Hepatocyte (in vitro differentiated cells): Measurements from ENCODE around the gene WDCP. TPM values are rescaled to one million over a fixed set of nuclear protein-coding genes. Genes with fewer than 3 reads are reported as not detected.
A peak's percentile ranks its signal among the peaks of the same experiment; 100 is the strongest.

Experiments
- DNase-seq: peaks from one replicate; pipeline ENCODE4 v3.0.0-alpha.2; 2016; ENCODE audit warnings: low spot score
- H2AFZ ChIP-seq: fragments of 200-600 bp; sonication (generic); 2 replicates; pipeline ENCODE4 v1.6.0; 2016; ENCODE audit warnings: antibody characterized with exemption, mild to moderate bottlenecking
- H3K27ac ChIP-seq: fragments of 200-600 bp; sonication (generic); 2 replicates; pipeline ENCODE4 v1.5.1; 2016; ENCODE audit warnings: mild to moderate bottlenecking
- H3K27me3 ChIP-seq: fragments of 200-600 bp; sonication (generic); 2 replicates; pipeline ENCODE4 v1.6.1; 2016
- H3K36me3 ChIP-seq: fragments of 200-600 bp; sonication (generic); replicated peaks from 2 replicates; pipeline ENCODE4 v1.5.1; 2016; ENCODE audit warnings: low read depth; ENCODE audit not compliant: insufficient read depth
- H3K4me1 ChIP-seq: fragments of 200-600 bp; sonication (generic); 2 replicates; pipeline ENCODE4 v1.5.1; 2016; ENCODE audit warnings: mild to moderate bottlenecking, moderate library complexity; ENCODE audit not compliant: insufficient read depth
- H3K4me2 ChIP-seq: fragments of 200-600 bp; sonication (generic); 2 replicates; pipeline ENCODE4 v1.6.0; 2016
- H3K4me3 ChIP-seq: fragments of 200-600 bp; sonication (generic); 2 replicates; pipeline ENCODE4 v1.5.1; 2016; ENCODE audit warnings: mild to moderate bottlenecking
- H3K79me2 ChIP-seq: fragments of 200-600 bp; sonication (generic); 2 replicates; pipeline ENCODE4 v1.6.0; 2017; ENCODE audit warnings: mild to moderate bottlenecking
- H3K9me2 ChIP-seq: fragments of 200-600 bp; sonication (generic); replicated peaks from 2 replicates; pipeline ENCODE4 v1.6.0; 2017; ENCODE audit warnings: mild to moderate bottlenecking; ENCODE audit not compliant: insufficient read depth
- H3K9me3 ChIP-seq: fragments of 200-600 bp; sonication (generic); 2 replicates; pipeline ENCODE4 v1.5.1; 2016; ENCODE audit warnings: low read depth, mild to moderate bottlenecking
- H4K20me1 ChIP-seq: fragments of 200-600 bp; sonication (generic); 2 replicates; pipeline ENCODE4 v1.6.0; 2016; ENCODE audit warnings: mild to moderate bottlenecking; ENCODE audit not compliant: insufficient read depth, poor library complexity, severe bottlenecking
- EZH2 ChIP-seq: fragments of 200-600 bp; sonication (generic); IDR thresholded peaks from 2 replicates; pipeline ENCODE4 v1.6.1; 2016; ENCODE audit warnings: antibody characterized with exemption, mild to moderate bottlenecking, borderline replicate concordance
- EZH2phosphoT487 ChIP-seq: fragments of 200-600 bp; sonication (generic); IDR thresholded peaks from one replicate; pipeline ENCODE4 v1.6.1; 2018; ENCODE audit warnings: antibody characterized with exemption, mild to moderate bottlenecking, low read depth, moderate library complexity; ENCODE audit not compliant: unreplicated experiment, severe bottlenecking
- WGBS: methylation state at CpG from one replicate; pipeline ENCODE4 v1.1.6; 2016; ENCODE audit warnings: low lambda C conversion rate; ENCODE audit errors: missing lambda C conversion rate; 5-methylcytosine and 5-hydroxymethylcytosine counted together
- polyA plus RNA-seq: library from polyadenylated mRNA; unstranded; fragments of >200 nt; fragmentation: Nextera tagmentation; extraction: Ambion mirVana; gene quantifications from 2 replicates; pipeline ENCODE4 v1.2.1, GENCODE V29; 2016
- total RNA-seq: library from RNA; depleted of rRNA; stranded (reverse); fragments of >200 nt; gene quantifications from 2 replicates; pipeline ENCODE4 v1.2.3, GENCODE V29; 2014
- TF ChIP-seq, protein P1 (sequence below): fragments of 200-600 bp; sonication (generic); IDR thresholded peaks from 2 replicates; pipeline ENCODE4 v1.5.1; 2016; ENCODE audit warnings: antibody characterized with exemption, mild to moderate bottlenecking; ENCODE audit not compliant: poor library complexity

WDCP gene
- total and polyA plus RNA-seq, 2 experiments from 2014 or later: 2.4 to 6.0 TPM

DNA sequence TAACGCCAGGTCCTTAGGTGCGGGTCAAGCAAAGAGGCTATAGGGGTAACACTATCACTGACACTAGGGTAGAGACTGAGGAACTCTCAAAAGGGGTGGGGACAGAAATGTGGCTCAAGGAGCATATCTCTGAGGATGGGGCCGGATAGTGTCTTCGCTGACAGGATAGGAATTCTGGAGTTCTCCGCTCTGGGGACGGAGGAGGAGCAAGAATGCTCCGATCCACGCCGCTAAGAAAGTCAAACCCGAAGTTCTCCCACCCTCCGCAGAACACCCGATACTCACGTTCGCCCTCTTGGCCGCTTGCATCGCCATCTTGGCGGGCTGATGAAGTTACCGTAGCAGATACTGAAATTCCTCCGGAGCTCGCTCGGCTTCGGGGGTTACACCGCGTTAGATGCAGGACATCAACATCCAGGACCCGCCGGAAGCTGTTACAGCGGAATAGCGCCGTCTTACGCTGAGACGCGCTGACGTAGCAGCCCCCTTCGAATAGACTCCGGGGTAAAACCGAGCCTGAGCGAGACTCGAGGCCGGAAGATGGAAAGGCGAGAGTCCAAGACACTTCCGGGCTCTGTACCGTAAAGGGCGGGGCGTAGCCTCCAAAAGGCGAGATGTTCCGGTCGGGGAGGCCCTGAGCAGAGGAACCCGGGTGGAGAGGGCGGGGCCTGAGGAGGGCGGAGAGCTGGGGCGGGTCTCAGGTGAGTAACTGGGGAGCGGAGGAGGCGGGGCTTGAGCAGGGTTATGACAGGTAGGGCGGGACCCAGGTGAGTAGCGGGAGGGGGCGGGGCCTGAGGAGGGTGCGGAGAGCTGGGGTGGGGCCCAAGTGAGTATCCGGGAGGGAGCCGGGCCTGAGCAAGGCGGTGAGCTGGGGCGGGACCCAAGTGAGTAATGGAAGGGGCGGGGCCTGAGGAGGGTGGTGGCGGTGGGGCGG is 29.0 kb upstream of the WDCP start, which contains the start of gene SF3B6:
Gene SF3B6 (minus strand): TSS at position 412 of the 934 bp plus-strand sequence. CDS start 97 bp downstream, at position 315.
- H4K20me1 ChIP-seq: no peaks in the 10 kb centered on the region
- no peaks in the 10 kb centered on the region for H3K9me3 ChIP-seq
- no peaks in the 10 kb centered on the region for H3K36me3 ChIP-seq
- peak within 1 kb of the TSS; percentile 69 for H2AFZ ChIP-seq
- peak within 1 kb of the TSS; percentile 89 for H3K4me2 ChIP-seq
- no peaks in the 10 kb centered on the region for H3K9me2 ChIP-seq
- TF ChIP-seq, protein P1, sequence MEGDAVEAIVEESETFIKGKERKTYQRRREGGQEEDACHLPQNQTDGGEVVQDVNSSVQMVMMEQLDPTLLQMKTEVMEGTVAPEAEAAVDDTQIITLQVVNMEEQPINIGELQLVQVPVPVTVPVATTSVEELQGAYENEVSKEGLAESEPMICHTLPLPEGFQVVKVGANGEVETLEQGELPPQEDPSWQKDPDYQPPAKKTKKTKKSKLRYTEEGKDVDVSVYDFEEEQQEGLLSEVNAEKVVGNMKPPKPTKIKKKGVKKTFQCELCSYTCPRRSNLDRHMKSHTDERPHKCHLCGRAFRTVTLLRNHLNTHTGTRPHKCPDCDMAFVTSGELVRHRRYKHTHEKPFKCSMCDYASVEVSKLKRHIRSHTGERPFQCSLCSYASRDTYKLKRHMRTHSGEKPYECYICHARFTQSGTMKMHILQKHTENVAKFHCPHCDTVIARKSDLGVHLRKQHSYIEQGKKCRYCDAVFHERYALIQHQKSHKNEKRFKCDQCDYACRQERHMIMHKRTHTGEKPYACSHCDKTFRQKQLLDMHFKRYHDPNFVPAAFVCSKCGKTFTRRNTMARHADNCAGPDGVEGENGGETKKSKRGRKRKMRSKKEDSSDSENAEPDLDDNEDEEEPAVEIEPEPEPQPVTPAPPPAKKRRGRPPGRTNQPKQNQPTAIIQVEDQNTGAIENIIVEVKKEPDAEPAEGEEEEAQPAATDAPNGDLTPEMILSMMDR: no peak
- no peak for TF ChIP-seq EZH2phosphoT487
- no peak for TF ChIP-seq EZH2
- DNase-seq: peak; percentile 100
- no peaks in the 10 kb centered on the region for H3K27me3 ChIP-seq
- H3K27ac ChIP-seq: peak within 1 kb of the TSS; percentile 95
- WGBS: under 1% methylated on average over 47 of the region's 64 CpGs
- peak within 1 kb of the TSS; percentile 49 for H3K4me3 ChIP-seq
- H3K4me1 ChIP-seq: peaks cover 14% of the 10 kb centered on the region
- peaks cover 43% of the 10 kb centered on the region for H3K79me2 ChIP-seq

DNA sequence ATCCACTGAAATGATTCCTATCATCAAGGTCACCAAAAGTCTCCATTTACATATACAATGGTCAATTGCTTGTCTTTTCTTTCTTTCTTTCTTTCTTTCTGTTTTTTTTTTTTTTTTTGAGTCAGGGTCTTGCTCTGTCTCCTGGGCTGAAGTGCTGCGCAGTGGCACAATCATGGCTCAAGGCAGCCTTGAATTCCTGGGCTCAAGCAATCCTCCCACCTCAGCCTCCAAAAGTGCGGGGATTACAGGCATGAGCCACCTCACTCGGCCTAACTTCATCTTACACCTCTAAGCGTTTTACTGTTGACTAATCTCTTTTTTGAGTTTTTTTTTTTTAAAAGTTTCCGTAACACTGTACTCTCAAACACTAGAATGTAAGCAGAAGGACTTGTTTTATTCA is 28.1 kb upstream of the WDCP start:
- H3K9me3 ChIP-seq: no peaks in the 10 kb centered on the region
- H3K4me2 ChIP-seq: peak overlapping the region; percentile 89
- peaks cover 51% of the 10 kb centered on the region for H3K79me2 ChIP-seq
- TF ChIP-seq, protein P1: no peak
- TF ChIP-seq EZH2phosphoT487: no peak
- TF ChIP-seq EZH2: no peak
- H3K27ac ChIP-seq: peak overlapping the region; percentile 80
- H2AFZ ChIP-seq: no peak overlapping the region
- H3K27me3 ChIP-seq: no peaks in the 10 kb centered on the region
- DNase-seq: no peak
- no peaks in the 10 kb centered on the region for H3K36me3 ChIP-seq
- H3K4me1 ChIP-seq: peaks cover 14% of the 10 kb centered on the region
- no peaks in the 10 kb centered on the region for H4K20me1 ChIP-seq
- WGBS: 70% methylated on average over 5 of the region's 5 CpGs
- H3K9me2 ChIP-seq: no peaks in the 10 kb centered on the region
- peak overlapping the region; percentile 49 for H3K4me3 ChIP-seq

DNA sequence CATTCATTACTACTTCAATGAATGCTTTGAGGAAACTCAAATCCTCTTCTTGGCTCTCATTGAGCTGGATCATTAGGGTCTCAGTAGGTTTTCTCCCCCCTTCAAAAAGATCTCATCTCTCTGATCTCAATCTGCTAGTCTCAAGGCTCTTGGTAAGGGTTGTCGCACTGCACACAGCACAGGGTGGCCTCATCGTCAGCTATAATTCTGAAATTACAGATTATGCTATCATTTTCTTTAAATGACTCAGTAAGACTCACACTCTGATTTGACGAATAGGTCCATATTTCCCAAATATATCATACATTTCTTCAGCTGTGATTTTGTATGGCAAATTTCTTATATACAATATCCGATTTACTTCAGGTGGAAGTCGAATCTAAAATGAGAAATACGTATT is 26.6 kb upstream of the WDCP start:
- Histone ChIP-seq H3K9me3 (no peaks in the 10 kb centered on the region), H3K4me1 (peaks cover 14% of the 10 kb centered on the region), H3K27me3 (no peaks in the 10 kb centered on the region), H3K27ac (no peak overlapping the region), H3K4me3 (no peak overlapping the region), H2AFZ (no peak overlapping the region), H3K79me2 (peaks cover 51% of the 10 kb centered on the region), H3K36me3 (no peaks in the 10 kb centered on the region), H3K4me2 (no peak overlapping the region), H4K20me1 (peaks cover 4% of the 10 kb centered on the region), H3K9me2 (no peaks in the 10 kb centered on the region)
- TF ChIP-seq EZH2phosphoT487 (no peak), EZH2 (no peak)
- TF ChIP-seq, protein P1: no peak
- no peak for DNase-seq
- 98% methylated on average over 6 of the region's 6 CpGs for WGBS
